Endothelial cell of umbilical vein (primary cell): ENCODE data around the gene HRH2. TPM values are rescaled to one million over a fixed set of nuclear protein-coding genes. Genes with fewer than 3 reads are reported as not detected.
A peak's percentile ranks its signal among the peaks of the same experiment; 100 is the strongest.

ENCODE experiments used
- BruUV-seq: library from RNA; stranded (reverse); fragments of 400-500 nt; replicated peaks from 2 replicates; lab custom pipeline; 2021; lab: Mats Ljungman, UMichigan
- CTCF ChIA-PET: fragments of 300-600, 350-600 bp; sonication (Branson Sonifier 250); formaldehyde crosslinking; loops from one replicate; lab custom pipeline; 2021; ENCODE audit warnings: antibody characterized with exemption, inconsistent platforms; lab: Charles Lee
- POLR2A ChIA-PET: fragments of 300-600, 350-600 bp; sonication (Branson Sonifier 250); formaldehyde crosslinking; loops from one replicate; lab custom pipeline; 2021; ENCODE audit warnings: antibody characterized with exemption, inconsistent platforms; lab: Charles Lee
- DNase-seq: peaks from one replicate; pipeline ENCODE4 v3.0.0-alpha.2; 2011; ENCODE audit warnings: low read depth, low spot score
- FAIRE-seq: peaks from 2 replicates; lab custom pipeline; 2011; peaks lifted over from hg19 to GRCh38; lab: Jason Lieb, UNC
- H2AFZ ChIP-seq: 2 replicates; pipeline ENCODE4 v1.6.0; 2012; ENCODE audit warnings: low read depth, low read length, control low read depth, inconsistent platforms
- H3K27ac ChIP-seq: 2 replicates; pipeline ENCODE4 v1.5.1; 2011; ENCODE audit warnings: low read depth, mild to moderate bottlenecking, control low read depth, low read length, moderate library complexity; ENCODE audit not compliant: insufficient read depth
- H3K27me3 ChIP-seq, 2 experiments: 2 replicates each; pipeline versions ENCODE4 v1.6.0 to v1.6.1; 2011; ENCODE audit warnings: low read length in 2 of 2, mixed read lengths in 1 of 2; ENCODE audit not compliant: control insufficient read depth in 2 of 2, insufficient read depth in 2 of 2
- H3K36me3 ChIP-seq, 2 experiments: 2 replicates in 1 of 2; 3 replicates in 1 of 2; pipeline ENCODE4 v1.5.1; 2011; ENCODE audit warnings: low read length in 2 of 2, mild to moderate bottlenecking in 1 of 2, moderate library complexity in 1 of 2; ENCODE audit not compliant: control insufficient read depth in 2 of 2, insufficient read depth in 2 of 2; ENCODE audit errors: extremely low read depth in 1 of 2
- H3K4me1 ChIP-seq: 3 replicates; pipeline ENCODE4 v1.5.1; 2011; ENCODE audit warnings: mild to moderate bottlenecking, low read length; ENCODE audit not compliant: control insufficient read depth, insufficient read depth; ENCODE audit errors: extremely low read depth
- H3K4me2 ChIP-seq: 2 replicates; pipeline ENCODE4 v1.6.1; 2011; ENCODE audit warnings: low read length, control low read depth, mixed read lengths; ENCODE audit not compliant: insufficient read depth
- H3K4me3 ChIP-seq, 3 experiments: fragments of 200-600 bp in 1 of 3; sonication (generic), shearing (Covaris generic) in 1 of 3; replicated peaks in 1 of 3; 2 replicates each; pipeline ENCODE4 v1.5.1; 2011 to 2016; ENCODE audit warnings: control low read depth in 3 of 3, low read length in 3 of 3, mild to moderate bottlenecking in 2 of 3, inconsistent platforms in 1 of 3, low read depth in 1 of 3, moderate library complexity in 1 of 3; ENCODE audit not compliant: insufficient read depth in 1 of 3
- H3K79me2 ChIP-seq: 2 replicates; pipeline ENCODE4 v1.6.0; 2012; ENCODE audit warnings: low read length, inconsistent platforms; ENCODE audit not compliant: control insufficient read depth, insufficient read depth
- H3K9ac ChIP-seq: replicated peaks from 2 replicates; pipeline ENCODE3; 2011; ENCODE audit warnings: low read length, control low read depth; ENCODE audit not compliant: insufficient read depth; ENCODE audit errors: extremely low read depth
- H3K9me1 ChIP-seq: replicated peaks from 3 replicates; pipeline ENCODE4 v1.6.0; 2011; ENCODE audit warnings: mild to moderate bottlenecking, low read length; ENCODE audit not compliant: control insufficient read depth, insufficient read depth; ENCODE audit errors: extremely low read depth
- H3K9me3 ChIP-seq: replicated peaks from 2 replicates; pipeline ENCODE4 v1.5.1; 2012; ENCODE audit warnings: low read length, inconsistent platforms; ENCODE audit not compliant: control insufficient read depth, insufficient read depth
- H4K20me1 ChIP-seq: replicated peaks from 2 replicates; pipeline ENCODE3; 2011; ENCODE audit warnings: mild to moderate bottlenecking, low read length; ENCODE audit not compliant: control insufficient read depth, insufficient read depth; ENCODE audit errors: extremely low read depth
- EZH2 ChIP-seq: IDR thresholded peaks from 2 replicates; pipeline ENCODE4 v1.6.1; 2012; ENCODE audit warnings: borderline replicate concordance, low read depth, mild to moderate bottlenecking, moderate library complexity, low read length, inconsistent platforms; ENCODE audit not compliant: severe bottlenecking
- FOS ChIP-seq: IDR thresholded peaks from 2 replicates; pipeline ENCODE4 v1.6.1; 2011; ENCODE audit warnings: mild to moderate bottlenecking, low read length, moderate library complexity, borderline replicate concordance; ENCODE audit not compliant: insufficient read depth
- GATA2 ChIP-seq: IDR thresholded peaks from 2 replicates; pipeline ENCODE4 v1.7.0; 2011; ENCODE audit warnings: low read depth, mild to moderate bottlenecking, moderate library complexity, mixed read lengths, low read length; ENCODE audit not compliant: insufficient read length, insufficient read depth
- JUN ChIP-seq: IDR thresholded peaks from 2 replicates; pipeline ENCODE4 v1.6.1; 2011; ENCODE audit warnings: borderline replicate concordance, low read depth; ENCODE audit not compliant: insufficient read length, insufficient read depth
- MYC ChIP-seq: IDR thresholded peaks from one replicate; pipeline ENCODE4 v1.6.1; 2011; ENCODE audit warnings: mild to moderate bottlenecking, low read depth, low read length
- POLR2A ChIP-seq: IDR thresholded peaks from 2 replicates; pipeline ENCODE4 v1.6.1; 2012; ENCODE audit warnings: low read depth, mild to moderate bottlenecking, control low read depth, low read length
- POLR2AphosphoS5 ChIP-seq: IDR thresholded peaks from 2 replicates; pipeline ENCODE4 v1.6.1; 2012; ENCODE audit warnings: low read depth, mild to moderate bottlenecking, control low read depth, low read length, moderate library complexity; ENCODE audit not compliant: insufficient read depth
- dilution Hi-C: fragments of 300-500 bp; cut with MboI; formaldehyde crosslinking; loops from one replicate; pipeline ENCODE4 v1.15.0; 2019; ENCODE audit warnings: low sequenced_read_pairs; ENCODE audit not compliant: extremely low pct_ligation_motif_present
- intact Hi-C: fragments of 100-400 bp; cut with micrococcal nuclease; formaldehyde crosslinking; loops from one replicate; pipeline ENCODE4 v1.10.0; 2022
- polyA plus RNA-seq, 4 experiments: library from polyadenylated mRNA; depleted of rRNA in 3 of 4; stranded (reverse) in 3 of 4; unstranded in 1 of 4; fragments of >200 nt; gene quantifications; 2 replicates each; pipeline versions ENCODE4 v1.2.1 to v1.2.3, GENCODE V29; 2011 to 2012; ENCODE audit warnings: missing spikeins in 1 of 4
- total RNA-seq: library from RNA; stranded (reverse); gene quantifications from 2 replicates; pipeline ENCODE4 v1.2.3, GENCODE V29; 2021
- TF ChIP-seq, protein P1 (sequence below): IDR thresholded peaks from 2 replicates; pipeline ENCODE4 v1.6.1; 2011; ENCODE audit not compliant: insufficient read depth, insufficient read length
- TF ChIP-seq, protein P2 (sequence below), 2 donors: IDR thresholded peaks; 1 replicate in 1 of 2; 2 replicates in 1 of 2; pipeline ENCODE4 v1.5.1; 2011; ENCODE audit warnings: low read length in 2 of 2, mild to moderate bottlenecking in 2 of 2, moderate library complexity in 2 of 2, control low read depth in 1 of 2, inconsistent platforms in 1 of 2, low read depth in 1 of 2; ENCODE audit not compliant: insufficient read depth in 1 of 2; ENCODE audit errors: extremely low read depth in 1 of 2

HRH2 gene
- total and polyA plus RNA-seq, 2 donors (not counting 3 experiments of a cell fraction or from before 2014, with no cell fraction given), result not detected

DNA sequence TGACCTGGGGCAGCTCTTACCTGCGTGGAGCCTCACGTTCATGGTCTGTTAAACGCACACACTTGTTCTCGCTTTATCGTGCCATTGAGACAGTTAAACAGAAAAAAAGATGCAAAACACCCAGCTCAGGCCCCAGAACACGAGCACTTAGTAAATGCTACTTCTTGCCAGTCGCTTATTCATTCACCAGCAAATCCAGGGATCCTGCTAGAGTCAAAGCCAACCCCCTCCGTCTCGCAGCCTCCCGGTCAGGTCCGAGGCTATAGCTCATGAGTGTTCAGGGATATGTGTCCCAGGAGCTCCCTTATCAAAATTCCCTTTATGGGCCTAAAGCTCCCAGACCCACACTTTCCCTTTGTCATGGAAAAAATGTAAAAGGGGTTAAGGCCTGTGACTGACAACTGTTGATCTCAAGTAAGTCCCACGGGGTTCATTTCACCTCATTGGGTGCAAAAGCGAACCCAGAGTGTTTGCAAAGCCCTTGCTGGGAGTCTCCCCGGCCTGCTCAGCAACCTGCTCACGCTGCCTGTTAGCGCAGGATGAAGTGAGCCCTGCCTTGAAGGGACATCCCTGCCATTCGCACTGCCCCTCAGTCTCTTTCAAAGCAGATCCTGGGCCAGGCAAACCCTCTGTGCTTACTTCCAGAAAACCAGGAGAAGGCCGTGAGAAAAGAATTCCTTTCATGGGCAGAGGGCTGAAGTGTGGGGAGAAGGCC is 40.7 kb downstream of the HRH2 start:
- Histone ChIP-seq H3K4me1 (no peaks in the 10 kb centered on the region), H4K20me1 (no peaks in the 10 kb centered on the region), H3K4me2 (no peak overlapping the region), H3K27me3 (no peaks in the 10 kb centered on the region), H3K9me3 (peaks cover 2% of the 10 kb centered on the region), H3K9me1 (no peaks in the 10 kb centered on the region), H3K9ac (no peak overlapping the region), H2AFZ (no peak overlapping the region), H3K27ac (no peak overlapping the region), H3K4me3 (no peak overlapping the region), H3K36me3 (no peaks in the 10 kb centered on the region), H3K79me2 (no peaks in the 10 kb centered on the region)
- dilution Hi-C loops (no loop called here), intact Hi-C loops (no loop called here)
- ChIA-PET CTCF (no interaction called here), POLR2A (no interaction called here)
- TF ChIP-seq MYC (no peak), POLR2A (no peak), JUN (no peak), POLR2AphosphoS5 (no peak), GATA2 (no peak), EZH2 (no peak)
- TF ChIP-seq, protein P1, sequence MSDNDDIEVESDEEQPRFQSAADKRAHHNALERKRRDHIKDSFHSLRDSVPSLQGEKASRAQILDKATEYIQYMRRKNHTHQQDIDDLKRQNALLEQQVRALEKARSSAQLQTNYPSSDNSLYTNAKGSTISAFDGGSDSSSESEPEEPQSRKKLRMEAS, result no peak
- DNase-seq (no peak), FAIRE-seq (no peak)
- no TSS peak for BruUV-seq

DNA sequence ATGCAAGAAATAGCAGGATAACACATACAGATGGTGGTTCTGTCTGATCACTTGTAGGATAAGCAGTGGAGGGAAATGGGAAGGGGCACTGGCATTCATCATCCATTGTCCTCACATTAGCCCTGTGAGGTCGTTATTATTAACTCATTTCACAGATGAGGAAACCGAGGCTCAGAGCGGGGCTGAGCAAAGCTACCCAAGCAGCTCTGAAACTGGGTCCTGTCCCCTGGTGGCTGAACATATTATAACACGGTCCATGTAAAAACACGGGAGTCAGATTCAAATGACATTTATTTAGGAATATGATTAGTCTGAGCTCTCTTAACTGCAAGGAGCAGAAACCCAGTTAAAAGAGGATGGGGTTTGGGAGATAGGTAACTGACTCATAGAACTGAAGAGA is 43.1 kb downstream of the HRH2 start:
- Histone ChIP-seq H3K9me1 (no peaks in the 10 kb centered on the region), H3K4me1 (no peaks in the 10 kb centered on the region), H3K36me3 (no peaks in the 10 kb centered on the region), H2AFZ (no peak overlapping the region), H3K9me3 (peaks cover 2% of the 10 kb centered on the region), H3K4me2 (no peak overlapping the region), H3K4me3 (no peak overlapping the region), H3K27me3 (no peaks in the 10 kb centered on the region), H3K27ac (no peak overlapping the region), H4K20me1 (no peaks in the 10 kb centered on the region), H3K79me2 (no peaks in the 10 kb centered on the region), H3K9ac (no peak overlapping the region)
- CTCF ChIA-PET, result no interaction called here
- dilution Hi-C loops, result no loop called here
- no TSS peak for BruUV-seq
- DNase-seq (no peak), FAIRE-seq (no peak)
- POLR2A ChIA-PET, result no interaction called here
- TF ChIP-seq GATA2, result no peak
- TF ChIP-seq, protein P2, sequence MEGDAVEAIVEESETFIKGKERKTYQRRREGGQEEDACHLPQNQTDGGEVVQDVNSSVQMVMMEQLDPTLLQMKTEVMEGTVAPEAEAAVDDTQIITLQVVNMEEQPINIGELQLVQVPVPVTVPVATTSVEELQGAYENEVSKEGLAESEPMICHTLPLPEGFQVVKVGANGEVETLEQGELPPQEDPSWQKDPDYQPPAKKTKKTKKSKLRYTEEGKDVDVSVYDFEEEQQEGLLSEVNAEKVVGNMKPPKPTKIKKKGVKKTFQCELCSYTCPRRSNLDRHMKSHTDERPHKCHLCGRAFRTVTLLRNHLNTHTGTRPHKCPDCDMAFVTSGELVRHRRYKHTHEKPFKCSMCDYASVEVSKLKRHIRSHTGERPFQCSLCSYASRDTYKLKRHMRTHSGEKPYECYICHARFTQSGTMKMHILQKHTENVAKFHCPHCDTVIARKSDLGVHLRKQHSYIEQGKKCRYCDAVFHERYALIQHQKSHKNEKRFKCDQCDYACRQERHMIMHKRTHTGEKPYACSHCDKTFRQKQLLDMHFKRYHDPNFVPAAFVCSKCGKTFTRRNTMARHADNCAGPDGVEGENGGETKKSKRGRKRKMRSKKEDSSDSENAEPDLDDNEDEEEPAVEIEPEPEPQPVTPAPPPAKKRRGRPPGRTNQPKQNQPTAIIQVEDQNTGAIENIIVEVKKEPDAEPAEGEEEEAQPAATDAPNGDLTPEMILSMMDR (IDR thresholded peaks at IDR 0.05; ENCODE audit: extremely low read depth in 1 of 2, insufficient read depth in 1 of 2, low read depth in 1 of 2, low read length in 2 of 2), result peak in 1 of 2 donors; percentile 7
- TF ChIP-seq POLR2A, result no peak
- TF ChIP-seq, protein P1, result no peak
- TF ChIP-seq FOS, result no peak
- intact Hi-C loops, result no loop called here
